Germinal center (tissue), 1 donor: ENCODE measurements around the gene GUCY1B1.

Experiments
- DNase-seq: peaks from one replicate; pipeline ENCODE4 v3.0.0; 2012; ENCODE audit warnings: mixed read lengths, low spot score

The GUCY1B1 gene

DNA sequence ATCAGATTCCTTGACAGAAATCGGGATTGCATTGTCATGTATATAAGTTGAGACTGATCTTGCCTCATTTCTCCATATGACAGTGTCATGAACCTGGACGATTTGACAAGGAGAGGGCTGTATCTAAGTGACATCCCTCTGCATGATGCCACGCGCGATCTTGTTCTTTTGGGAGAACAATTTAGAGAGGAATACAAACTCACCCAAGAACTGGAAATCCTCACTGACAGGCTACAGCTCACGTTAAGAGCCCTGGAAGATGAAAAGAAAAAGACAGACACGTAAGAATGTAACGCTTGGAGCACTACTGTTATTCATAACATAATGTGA, 40.9 kb downstream of the GUCY1B1 start:
- no peak for DNase-seq

DNA sequence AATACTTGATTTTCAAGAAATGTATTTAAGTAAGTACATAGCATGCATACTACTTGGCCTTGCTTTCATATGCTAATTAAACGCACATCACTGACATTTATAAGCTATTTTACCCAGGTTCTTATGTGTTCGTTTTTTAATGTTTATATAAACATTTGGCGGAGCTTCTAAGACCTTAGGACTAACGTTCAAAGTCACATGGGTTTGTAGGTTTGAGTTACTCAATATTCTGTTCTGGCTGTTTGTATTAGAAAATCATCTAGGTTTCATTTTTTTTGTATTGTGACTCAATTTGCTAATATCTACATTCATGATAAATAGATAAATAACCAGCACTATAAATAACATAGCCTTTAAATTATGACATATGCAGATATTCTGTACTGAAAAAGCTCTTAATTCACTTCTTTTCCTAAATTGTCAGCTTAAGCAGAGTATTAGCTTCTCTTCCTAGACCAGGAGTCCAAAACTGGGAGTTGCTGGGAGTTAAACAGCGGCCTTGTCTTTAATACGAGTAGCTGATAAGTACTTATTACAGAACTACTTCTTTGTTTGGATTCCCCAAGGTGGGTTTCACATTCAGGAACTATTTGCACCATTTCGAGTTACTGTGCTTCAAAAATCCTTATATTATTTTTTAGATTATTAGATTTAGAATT, 42.0 kb downstream of the GUCY1B1 start:
- no peak for DNase-seq

DNA sequence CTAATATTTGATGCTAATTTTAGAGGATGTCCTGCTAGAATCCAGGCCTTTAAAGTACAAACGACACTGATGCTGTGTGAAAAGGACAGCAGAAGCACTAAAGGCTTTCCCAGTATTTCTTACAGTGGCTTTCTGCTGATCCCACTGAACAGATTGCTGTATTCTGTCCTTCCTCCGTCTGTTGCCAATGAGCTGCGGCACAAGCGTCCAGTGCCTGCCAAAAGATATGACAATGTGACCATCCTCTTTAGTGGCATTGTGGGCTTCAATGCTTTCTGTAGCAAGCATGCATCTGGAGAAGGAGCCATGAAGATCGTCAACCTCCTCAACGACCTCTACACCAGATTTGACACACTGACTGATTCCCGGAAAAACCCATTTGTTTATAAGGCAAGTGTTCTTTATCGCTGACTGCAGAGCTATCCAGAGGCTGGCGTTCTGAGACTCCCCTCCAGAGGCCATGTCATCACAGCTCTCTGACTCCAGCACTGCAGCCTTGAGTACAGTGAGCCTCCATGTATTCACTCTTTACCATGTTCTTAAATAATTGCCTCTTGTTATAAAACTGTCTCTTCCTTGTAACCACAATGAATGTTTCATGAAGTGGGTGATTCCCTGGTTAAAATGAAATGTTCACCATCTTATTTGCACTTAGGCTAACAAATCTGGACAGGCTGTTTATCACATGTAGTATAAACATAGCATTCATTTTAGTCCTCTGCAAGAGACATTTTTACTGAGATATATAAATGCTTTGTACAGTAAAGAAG, 43.6 kb downstream of the GUCY1B1 start:
- DNase-seq: no peak

DNA sequence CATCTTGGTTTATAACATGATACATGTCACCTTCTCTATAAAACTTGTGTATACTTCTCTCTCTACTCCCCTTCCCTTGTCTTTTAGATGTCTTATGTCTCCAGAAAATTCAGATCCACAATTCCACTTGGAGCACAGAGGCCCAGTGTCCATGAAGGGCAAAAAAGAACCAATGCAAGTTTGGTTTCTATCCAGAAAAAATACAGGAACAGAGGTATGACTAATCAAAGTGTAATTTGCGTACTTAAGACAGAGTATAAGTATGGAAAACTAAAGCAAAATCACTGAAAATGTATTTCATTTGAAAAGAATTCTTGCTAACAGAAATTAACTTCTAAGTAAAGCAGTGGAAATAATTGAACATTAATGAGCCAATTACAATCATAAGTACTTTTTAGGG, 46.2 kb downstream of the GUCY1B1 start:
- DNase-seq: no peak

DNA sequence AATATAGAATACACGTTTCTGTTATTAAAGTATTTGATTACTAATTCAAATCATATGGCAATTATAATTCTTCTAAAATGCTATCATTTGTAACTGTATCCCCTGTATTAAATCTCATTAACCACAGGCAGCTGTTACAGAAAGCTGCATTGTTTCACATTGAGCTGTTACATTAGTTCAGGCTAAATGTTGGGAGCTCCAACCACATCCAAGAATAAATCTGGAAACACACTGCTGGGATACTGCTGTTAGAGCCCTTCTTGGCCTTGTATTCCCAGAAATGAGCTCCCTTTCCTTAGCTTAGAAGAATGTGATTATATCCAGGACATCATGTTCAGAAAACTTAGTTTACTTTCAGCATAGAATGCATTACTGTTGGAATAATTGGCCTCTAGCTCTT, 48.2 kb downstream of the GUCY1B1 start:
- DNase-seq: no peak

DNA sequence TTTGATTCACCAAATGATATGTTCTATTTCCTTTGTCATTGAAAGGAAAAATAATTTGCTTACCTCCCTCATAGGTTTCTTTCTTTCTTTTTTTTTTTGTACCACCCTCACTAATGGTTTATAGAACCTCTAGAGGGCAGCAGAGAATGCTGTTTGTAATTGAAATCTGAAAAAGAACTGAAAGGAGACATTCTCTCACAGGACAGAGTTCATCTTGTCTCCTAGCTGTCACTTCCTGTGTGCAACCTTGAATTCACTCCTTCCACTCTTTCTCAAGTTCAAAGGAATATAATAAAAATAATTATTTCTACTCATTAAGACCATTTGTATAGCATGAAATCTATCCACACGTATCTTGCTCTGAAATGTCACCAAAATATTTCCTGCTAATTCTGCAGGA, 51.0 kb downstream of the GUCY1B1 start:
- peak; percentile 3 for DNase-seq

DNA sequence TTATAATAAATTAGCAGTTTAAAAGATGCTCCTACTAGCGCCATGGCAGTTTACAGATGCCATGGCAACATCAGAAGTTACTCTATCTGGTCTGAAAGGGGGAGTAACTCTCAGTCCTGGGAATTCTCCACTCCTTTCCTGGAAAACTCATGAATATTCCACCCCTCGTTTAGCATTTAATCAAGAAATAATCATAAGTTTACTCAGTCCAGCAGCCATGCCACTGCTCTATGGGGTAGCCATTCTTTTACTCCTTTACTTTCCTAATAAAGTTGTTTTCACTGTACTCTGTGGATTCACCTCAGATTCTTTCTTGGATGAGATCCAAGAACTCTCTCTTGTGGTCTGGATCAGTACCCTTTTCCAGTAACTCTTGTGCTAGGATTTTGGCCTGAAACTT, 52.3 kb downstream of the GUCY1B1 start:
- DNase-seq: no peak

DNA sequence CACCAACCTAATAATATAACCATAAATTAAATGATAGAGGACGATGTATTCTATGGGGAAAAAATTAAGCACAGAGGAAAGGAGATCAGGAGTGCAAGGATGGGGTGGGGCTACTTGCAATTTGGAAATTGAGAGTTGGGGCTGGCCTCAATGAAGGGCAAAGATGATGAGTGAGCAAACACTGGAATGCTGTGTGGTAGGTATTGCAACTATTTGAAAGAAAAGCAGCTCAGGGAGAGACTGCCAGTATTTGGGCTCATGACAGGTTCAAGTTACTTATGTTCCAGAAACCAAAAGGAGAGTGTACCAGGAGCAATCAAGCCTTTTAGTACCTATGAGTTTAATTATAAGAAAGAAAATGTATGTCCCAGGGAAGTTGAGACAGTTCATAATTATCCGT, 59.8 kb downstream of the GUCY1B1 start:
- DNase-seq: no peak

DNA sequence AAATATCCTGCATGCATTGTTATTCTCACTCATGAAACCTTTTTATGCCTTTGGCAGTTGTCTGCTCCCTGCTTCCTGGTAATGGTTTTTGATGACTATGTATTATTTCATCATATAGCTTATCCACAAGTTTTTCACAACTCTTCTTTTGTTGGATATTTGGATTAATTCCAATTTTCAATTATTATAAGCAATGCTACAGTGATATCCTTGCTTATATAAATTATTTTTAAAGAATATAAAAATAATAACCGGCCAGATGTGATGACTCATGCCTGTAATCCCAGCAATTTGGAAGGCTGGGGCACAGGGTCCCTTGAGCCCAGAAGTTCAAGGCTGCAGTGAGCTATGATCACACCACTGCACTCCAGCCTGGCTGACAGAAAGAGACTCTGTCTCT, 60.2 kb downstream of the GUCY1B1 start:
- DNase-seq: no peak

DNA sequence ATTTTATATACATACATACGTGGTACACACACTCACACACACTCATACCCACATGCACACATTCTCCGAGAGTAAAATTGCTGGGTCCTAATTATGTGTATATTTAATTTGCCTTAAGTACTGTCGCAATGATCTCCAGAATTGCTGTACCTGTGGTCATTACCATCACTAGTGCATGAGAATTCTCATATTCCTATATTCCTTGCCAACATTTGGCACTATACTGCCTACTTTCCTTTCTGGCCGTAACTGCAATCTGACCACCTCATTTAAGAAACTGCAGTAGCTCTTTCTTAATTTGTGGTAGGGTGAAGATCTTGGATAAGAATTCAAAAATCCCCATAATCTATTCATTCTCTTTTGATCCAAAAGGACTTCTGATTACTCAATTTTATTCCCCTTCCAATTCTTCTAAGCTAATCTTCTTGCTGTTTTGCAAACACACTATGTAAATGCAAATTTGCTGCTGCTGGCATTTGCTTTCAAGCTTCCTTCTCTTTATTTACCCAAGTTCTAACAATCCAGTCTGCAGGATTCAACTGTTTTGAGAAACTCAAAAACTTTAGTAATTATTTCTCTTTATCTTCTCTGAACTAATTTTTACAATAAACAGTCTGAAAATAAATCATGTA, 62.2 kb downstream of the GUCY1B1 start:
- no peak for DNase-seq

DNA sequence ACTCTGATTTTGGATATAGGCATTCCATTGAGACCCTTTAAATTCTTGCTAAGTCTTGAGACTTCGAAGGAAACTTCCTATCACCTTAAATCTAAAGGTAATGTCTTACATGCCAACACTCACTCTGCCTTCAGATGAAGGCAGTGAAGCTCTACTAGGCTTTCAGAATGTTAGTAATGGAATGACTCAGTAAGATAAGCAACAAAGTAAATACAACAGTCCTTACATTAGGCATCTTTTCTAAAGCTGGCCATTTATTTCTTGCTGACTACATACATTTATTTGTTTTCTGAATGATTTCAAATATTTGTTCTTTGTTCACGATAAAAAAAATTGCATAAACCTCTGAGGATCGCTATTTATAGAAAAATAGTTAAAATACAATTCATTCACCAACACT, 63.8 kb downstream of the GUCY1B1 start:
- DNase-seq: no peak

DNA sequence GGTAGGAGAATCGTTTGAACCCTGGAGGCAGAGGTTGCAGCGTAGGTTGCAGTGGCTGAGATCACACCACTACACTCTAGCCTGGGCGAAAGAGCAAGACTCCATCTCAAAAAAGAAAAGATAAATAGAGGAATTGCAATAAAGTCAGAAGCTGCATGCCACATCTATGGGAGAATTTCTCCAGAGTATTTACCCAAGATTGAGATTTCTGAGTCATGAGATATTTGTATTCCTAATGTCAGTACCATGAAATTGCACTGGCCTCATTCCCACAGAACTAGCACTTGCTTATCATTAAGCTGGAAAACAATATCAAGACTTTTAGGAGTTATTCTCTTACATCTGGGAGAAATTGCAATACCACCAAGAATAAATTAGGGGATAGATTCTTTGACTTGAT, 69.8 kb downstream of the GUCY1B1 start:
- DNase-seq: no peak

DNA sequence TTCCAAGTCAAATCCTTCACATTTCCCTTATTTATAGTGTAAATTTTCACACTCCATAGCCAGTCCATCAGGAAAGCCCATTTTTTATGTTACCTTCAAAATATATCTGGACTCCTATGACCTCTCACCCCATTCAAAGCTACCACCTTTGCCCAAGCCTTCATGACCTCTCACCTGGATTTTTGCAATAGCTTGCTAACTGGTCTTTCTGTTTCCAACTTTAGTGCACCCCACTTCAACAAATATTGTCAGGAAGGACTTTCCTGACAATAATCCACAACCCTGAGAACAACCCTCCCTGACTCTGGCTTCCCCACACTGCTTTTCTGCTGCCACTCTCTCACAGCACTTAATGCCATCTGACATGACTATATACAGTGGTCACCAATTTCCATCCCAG, 73.8 kb downstream of the GUCY1B1 start:
- no peak for DNase-seq

DNA sequence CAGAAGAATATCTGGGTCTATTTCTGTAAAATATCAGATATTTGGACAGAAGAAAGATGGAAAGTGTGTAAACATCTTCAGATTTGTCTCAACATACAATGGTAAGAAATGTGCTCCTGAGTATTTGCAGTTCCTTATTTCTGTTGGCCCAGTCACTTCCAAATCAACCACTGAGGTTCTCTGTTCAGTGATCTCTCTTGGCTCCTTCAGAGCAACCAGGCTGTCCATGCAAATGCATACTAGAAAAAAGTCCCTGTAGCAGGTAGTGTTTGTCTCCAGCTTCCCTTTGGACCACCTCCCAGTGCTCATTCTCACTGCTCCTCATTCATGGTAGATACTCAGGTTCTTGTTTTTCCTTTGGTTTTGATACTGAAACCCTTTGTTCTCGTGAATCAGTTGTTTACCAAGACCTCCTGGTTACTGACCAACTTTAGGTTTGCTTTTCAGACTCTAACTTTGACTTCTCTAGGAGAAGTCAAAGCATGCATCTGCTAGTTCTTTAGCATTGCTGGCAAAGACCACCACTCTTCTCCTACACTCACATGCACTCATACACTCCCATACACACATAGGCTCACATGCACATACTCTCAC, 78.5 kb downstream of the GUCY1B1 start:
- DNase-seq: no peak

DNA sequence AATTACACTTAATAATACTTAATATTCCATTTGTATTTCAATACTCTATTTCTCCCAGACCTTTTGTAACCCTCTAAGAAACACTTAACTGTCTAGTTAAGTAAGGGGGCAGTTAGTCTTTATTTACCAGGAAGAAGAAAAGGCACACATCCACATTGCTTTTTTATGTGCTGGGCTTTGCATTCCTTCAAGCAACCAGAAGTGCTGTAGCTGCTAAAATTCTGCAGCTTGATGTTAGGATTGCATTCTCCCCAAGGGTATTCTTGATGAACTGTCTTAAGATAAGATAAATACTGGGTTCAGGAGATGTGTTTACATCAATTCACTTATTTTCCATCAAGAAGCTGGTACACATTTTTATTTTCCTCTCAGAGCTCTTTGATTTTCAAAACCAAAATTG, 83.3 kb downstream of the GUCY1B1 start:
- DNase-seq: no peak

DNA sequence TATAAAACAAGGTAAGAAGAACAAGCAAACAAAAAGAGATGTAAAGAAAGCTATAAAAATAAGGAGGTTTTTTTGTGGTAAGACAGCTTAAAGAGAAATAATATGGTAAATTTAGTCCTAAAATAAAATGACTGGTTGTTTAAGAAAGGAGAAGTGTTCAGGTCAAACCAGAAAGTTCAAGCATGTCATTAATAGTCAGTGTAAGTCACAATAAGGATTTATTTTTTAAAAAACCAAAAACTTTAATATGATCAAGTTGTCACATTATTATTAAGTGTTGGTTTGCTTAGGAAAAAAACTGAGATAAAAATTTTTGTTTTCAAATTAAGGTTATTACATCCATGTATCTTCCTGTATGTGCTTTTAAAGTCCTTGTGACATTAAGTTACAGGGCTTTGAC, 88.1 kb downstream of the GUCY1B1 start:
- no peak for DNase-seq

DNA sequence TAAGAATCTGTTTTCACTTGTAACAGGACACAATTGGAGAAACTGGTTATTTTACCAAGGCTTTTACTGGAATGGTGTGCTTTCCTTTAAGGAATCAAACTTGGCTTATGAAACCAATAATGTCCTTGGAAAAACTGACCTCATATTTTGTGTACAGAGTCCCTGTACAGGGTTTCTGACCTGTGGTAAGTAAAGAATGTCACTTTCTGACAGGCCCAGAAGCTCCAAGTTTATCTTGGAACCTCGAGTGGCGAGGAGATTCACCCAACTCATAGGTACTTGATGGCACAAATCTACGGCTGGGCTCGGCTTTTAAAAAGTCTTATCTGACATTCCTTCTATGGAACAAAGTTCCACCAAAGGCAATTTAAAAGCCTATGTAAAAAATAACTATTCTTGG, 90.2 kb downstream of the GUCY1B1 start:
- DNase-seq: no peak

DNA sequence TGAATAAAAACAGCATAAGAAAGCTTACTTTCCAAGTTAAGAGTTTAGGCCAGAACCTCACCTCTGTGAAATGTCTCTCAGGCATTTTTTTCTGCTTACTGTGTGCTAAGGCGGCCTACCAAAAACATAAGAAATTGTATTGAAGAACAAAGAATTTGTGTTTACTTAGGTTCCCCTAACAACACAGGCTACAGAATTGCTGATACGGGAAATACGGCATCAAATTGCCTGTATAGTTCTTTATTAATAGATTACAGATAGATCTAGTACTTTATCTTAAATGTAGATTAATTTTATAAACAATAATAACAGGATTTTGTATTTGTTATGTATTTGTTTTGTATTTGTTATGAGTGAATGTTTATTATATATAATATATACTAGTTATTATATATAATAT, 94.4 kb downstream of the GUCY1B1 start:
- no peak for DNase-seq

DNA sequence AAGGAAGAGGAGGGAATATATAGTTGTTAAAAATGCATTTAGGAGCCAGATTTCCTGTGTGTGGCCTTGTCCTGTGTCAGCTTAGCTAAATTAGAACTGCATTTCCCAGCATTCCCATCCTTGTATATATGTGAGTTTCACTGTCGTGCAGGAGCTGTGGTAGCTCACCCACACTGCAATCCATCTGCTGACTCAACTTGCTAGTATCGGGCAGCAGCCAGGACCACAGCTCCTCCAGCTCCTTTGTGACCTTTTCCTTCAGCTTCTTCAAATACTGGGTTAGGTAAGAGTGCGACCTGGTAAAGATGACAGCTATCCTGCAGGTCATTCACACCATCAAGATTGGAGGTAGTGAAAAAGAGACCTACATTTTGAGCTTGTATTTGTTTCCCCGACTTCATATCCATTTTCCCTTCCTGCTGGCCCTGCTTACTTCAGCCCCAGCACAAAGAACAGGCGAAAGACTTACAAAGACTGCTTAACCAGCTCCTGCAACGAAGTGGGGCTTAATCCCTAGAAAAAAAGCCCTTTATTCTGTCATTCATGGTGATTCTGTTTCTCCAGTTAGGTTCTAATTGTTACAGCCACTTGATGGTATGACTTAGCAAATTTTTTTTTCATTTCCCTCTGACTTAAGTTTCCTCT, 95.9 kb downstream of the GUCY1B1 start:
- DNase-seq: no peak

DNA sequence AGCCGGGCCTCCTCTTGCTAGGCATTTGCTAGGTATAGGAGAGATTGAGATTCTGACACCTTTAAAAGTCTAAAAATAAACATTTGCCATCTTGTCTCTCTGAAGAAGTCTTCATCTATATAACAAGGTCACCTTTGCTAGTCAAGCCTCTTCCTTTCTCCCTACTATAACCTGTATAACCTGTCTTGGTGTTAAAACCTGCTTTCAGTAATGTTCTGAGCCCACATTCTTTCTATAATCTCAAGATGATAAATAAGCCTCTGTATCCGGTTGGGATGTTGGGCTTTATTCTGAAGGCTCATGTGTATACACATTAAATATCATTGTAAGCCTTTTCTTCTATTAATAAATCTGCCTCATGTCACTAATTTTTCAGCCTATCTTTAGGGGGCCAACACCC, 97.1 kb downstream of the GUCY1B1 start:
- no peak for DNase-seq
